Activated CD4-positive, CD25-positive, alpha-beta regulatory T cell treated with anti-CD3 and anti-CD28 coated beads, Interleukin-2, amount 50 U/mL, for 72 hours (primary cell): Measurements from ENCODE around the gene ADAMTS6.
"Not testable (repeated sequence)": the region's sequence is repeated elsewhere in the genome, so short reads cannot be mapped to it uniquely, and the experiment has no call there.

Source experiments
- DNase-seq: peaks from one replicate; pipeline ENCODE4 v3.0.0; 2021

The ADAMTS6 gene

GRCh38 chr5:65364907-65365306, 116.8 kb downstream of the ADAMTS6 start:
- no peak for DNase-seq

GRCh38 chr5:65363499-65363898, 118.2 kb downstream of the ADAMTS6 start:
- no peak for DNase-seq

GRCh38 chr5:65359981-65360380, 121.7 kb downstream of the ADAMTS6 start:
- DNase-seq: no peak

GRCh38 chr5:65359569-65359968, 122.2 kb downstream of the ADAMTS6 start:
- no peak for DNase-seq

- no peak for DNase-seq
Observed at GRCh38 chr5:65356274-65356673, 125.4 kb downstream of the ADAMTS6 start.

GRCh38 chr5:65355301-65355700, 126.4 kb downstream of the ADAMTS6 start:
- DNase-seq: no peak

- no peak for DNase-seq
Observed at GRCh38 chr5:65341835-65342234, 139.9 kb downstream of the ADAMTS6 start.

- no peak for DNase-seq
Observed at GRCh38 chr5:65338606-65339151, 143.0 kb downstream of the ADAMTS6 start.

GRCh38 chr5:65334077-65334476, 147.6 kb downstream of the ADAMTS6 start:
- DNase-seq: no peak

- DNase-seq: no peak
Observed at GRCh38 chr5:65332591-65332990, 149.1 kb downstream of the ADAMTS6 start.

- no peak for DNase-seq
Observed at GRCh38 chr5:65329266-65329665, 152.5 kb downstream of the ADAMTS6 start.

GRCh38 chr5:65327582-65327981, 154.1 kb downstream of the ADAMTS6 start:
- no peak for DNase-seq

- DNase-seq: no peak
Observed at GRCh38 chr5:65326922-65327321, 154.8 kb downstream of the ADAMTS6 start.

- DNase-seq: no peak
Observed at GRCh38 chr5:65324226-65324625, 157.5 kb downstream of the ADAMTS6 start.

GRCh38 chr5:65320704-65321103, 161.0 kb downstream of the ADAMTS6 start:
- DNase-seq: not testable (repeated sequence)

GRCh38 chr5:65320250-65320649, 161.5 kb downstream of the ADAMTS6 start:
- no peak for DNase-seq

- DNase-seq: no peak
Observed at GRCh38 chr5:65307931-65308330, 173.8 kb downstream of the ADAMTS6 start.

- no peak for DNase-seq
Observed at GRCh38 chr5:65307088-65307487, 174.6 kb downstream of the ADAMTS6 start.

- DNase-seq: no peak
Observed at GRCh38 chr5:65305913-65306312, 175.8 kb downstream of the ADAMTS6 start.

GRCh38 chr5:65299861-65300260, 181.9 kb downstream of the ADAMTS6 start:
- DNase-seq: no peak

GRCh38 chr5:65296067-65296466, 185.7 kb downstream of the ADAMTS6 start:
- no peak for DNase-seq

- no peak for DNase-seq
Observed at GRCh38 chr5:65292196-65292595, 189.5 kb downstream of the ADAMTS6 start.

GRCh38 chr5:65290677-65291076, 191.0 kb downstream of the ADAMTS6 start:
- no peak for DNase-seq

- DNase-seq: no peak
Observed at GRCh38 chr5:65288657-65289056, 193.1 kb downstream of the ADAMTS6 start.

- DNase-seq: no peak
Observed at GRCh38 chr5:65279603-65280002, 202.1 kb downstream of the ADAMTS6 start.
